Ishikawa (cell line): Measurements from ENCODE around the gene PUM1.

Experiments used
- EGR1 ChIP-seq: IDR thresholded peaks from 2 replicates; pipeline ENCODE4 v1.6.1; 2012
- TEAD4 ChIP-seq: IDR thresholded peaks from 2 replicates; pipeline ENCODE4 v1.6.1; 2012

- TF ChIP-seq EGR1, result no peak
- TF ChIP-seq TEAD4, result no peak
Measured at GRCh38 chr1:30953685-30954084, 111.8 kb downstream of the PUM1 start.
